GM12878 (cell line): Measurements from ENCODE around the gene CNOT3. TPM values are rescaled to one million over a fixed set of nuclear protein-coding genes. Genes with fewer than 3 reads are reported as not detected.

Experiments
- ATAC-seq: fragments of 200-7000 bp; cut with Tn5 transposase; 3 replicates; pipeline ENCODE4 v1.9.1; 2020; ENCODE audit warnings: mild to moderate bottlenecking, moderate library complexity
- BruUV-seq: library from RNA; stranded (reverse); fragments of 400-500 nt; replicated peaks from 2 replicates; lab custom pipeline; 2021; lab: Mats Ljungman, UMichigan
- CTCF ChIA-PET: fragments of 300-600 bp; sonication (Branson Sonifier 250); formaldehyde crosslinking; extraction: SDS; loops from one replicate; lab custom pipeline; 2021; ENCODE audit warnings: inconsistent platforms; lab: Yijun Ruan, JAX
- POLR2A ChIA-PET: fragments of 350-600 bp; formaldehyde crosslinking; extraction: SDS; loops from one replicate; lab custom pipeline; 2021; ENCODE audit warnings: inconsistent platforms; lab: Charles Lee
- RAD21 ChIA-PET: fragments of 300-600 bp; sonication (Branson Sonifier 250); formaldehyde crosslinking; loops from one replicate; lab custom pipeline; 2023; ENCODE audit warnings: antibody characterized with exemption; ENCODE audit not compliant: unreplicated experiment; lab: Charles Lee
- SMC1A ChIA-PET: fragments of 300-600 bp; sonication (Branson Sonifier 250); formaldehyde crosslinking; loops from one replicate; lab custom pipeline; 2023; ENCODE audit not compliant: unreplicated experiment, uncharacterized antibody; lab: Charles Lee
- DNase-seq: peaks from one replicate; pipeline ENCODE4 v3.0.0-alpha.2; 2011; ENCODE audit warnings: low read depth, low spot score
- FAIRE-seq: peaks from 3 replicates; lab custom pipeline; 2011; peaks lifted over from hg19 to GRCh38; lab: Jason Lieb, UNC
- H2AFZ ChIP-seq: 2 replicates; pipeline ENCODE4 v1.6.0; 2011; ENCODE audit warnings: low read depth, low read length, control low read depth; ENCODE audit not compliant: control insufficient read depth
- H3K27ac ChIP-seq: 2 replicates; pipeline ENCODE4 v1.5.1; 2011; ENCODE audit warnings: control low read depth; ENCODE audit not compliant: control insufficient read depth, insufficient read depth
- H3K27me3 ChIP-seq, 2 experiments: replicated peaks in 1 of 2; 2 replicates each; pipeline versions ENCODE4 v1.6.0 to v1.6.1; 2011; ENCODE audit warnings: low read length in 1 of 2; ENCODE audit not compliant: control insufficient read depth in 2 of 2, insufficient read depth in 2 of 2
- H3K36me3 ChIP-seq, 2 experiments: 2 replicates each; pipeline ENCODE4 v1.5.1; 2011; ENCODE audit warnings: low read length in 1 of 2; ENCODE audit not compliant: control insufficient read depth in 2 of 2, insufficient read depth in 2 of 2
- H3K4me1 ChIP-seq: 2 replicates; pipeline ENCODE4 v1.6.1; 2011; ENCODE audit warnings: mild to moderate bottlenecking, low read length, moderate library complexity, mixed read lengths; ENCODE audit not compliant: control insufficient read depth, insufficient read depth
- H3K4me2 ChIP-seq: 2 replicates; pipeline ENCODE4 v1.6.0; 2011; ENCODE audit warnings: control low read depth; ENCODE audit not compliant: control insufficient read depth, insufficient read depth
- H3K4me3 ChIP-seq: fragments of 200-600 bp; sonication (generic); 2 replicates; pipeline ENCODE4 v1.5.1; 2016
- H3K79me2 ChIP-seq: 2 replicates; pipeline ENCODE4 v1.6.0; 2011; ENCODE audit warnings: low read length; ENCODE audit not compliant: control insufficient read depth, insufficient read depth
- H3K9ac ChIP-seq: 2 replicates; pipeline ENCODE4 v1.8.0; 2011; ENCODE audit warnings: low read length, control low read depth, mixed read lengths; ENCODE audit not compliant: control insufficient read depth, insufficient read depth
- H3K9me3 ChIP-seq: replicated peaks from 3 replicates; pipeline ENCODE4 v1.5.1; 2011; ENCODE audit warnings: mild to moderate bottlenecking, low read length; ENCODE audit not compliant: control insufficient read depth, insufficient read depth
- H4K20me1 ChIP-seq: 2 replicates; pipeline ENCODE4 v1.6.0; 2011; ENCODE audit not compliant: control insufficient read depth, insufficient read depth
- E4F1 ChIP-seq: fragments of 450-650 bp; IDR thresholded peaks from 2 replicates; pipeline ENCODE4 v1.6.1; 2018; ENCODE audit warnings: borderline replicate concordance, mild to moderate bottlenecking; ENCODE audit not compliant: partially characterized antibody
- ESRRA ChIP-seq: IDR thresholded peaks from 2 replicates; pipeline ENCODE4 v1.6.1; 2012; ENCODE audit warnings: mild to moderate bottlenecking, low read length, improper control_type of control experiment
- LARP7 ChIP-seq: fragments of 450-650 bp; IDR thresholded peaks from 2 replicates; pipeline ENCODE4 v1.6.1; 2017; ENCODE audit warnings: mild to moderate bottlenecking
- WGBS: methylation state at CpG from one replicate; pipeline ENCODE4 v1.1.6; 2016; ENCODE audit warnings: low lambda C conversion rate; ENCODE audit not compliant: insufficient replicate concordance, insufficient coverage; ENCODE audit errors: missing lambda C conversion rate; 5-methylcytosine and 5-hydroxymethylcytosine counted together
- in situ Hi-C: fragments of 300-500 bp; cut with MboI; formaldehyde crosslinking; loops from 9 replicates; pipeline ENCODE4 v1.14.3; 2018; ENCODE audit warnings: mixed read lengths
- intact Hi-C: fragments of 100-400 bp; cut with micrococcal nuclease; formaldehyde crosslinking; loops from one replicate; pipeline ENCODE4 v1.14.2; 2022; ENCODE audit not compliant: unreplicated experiment
- polyA plus RNA-seq, 11 experiments: library from polyadenylated mRNA; depleted of rRNA in 4 of 11; unstranded in 6 of 11; stranded (reverse) in 5 of 11; fragments of >200 nt; fragmentation: Nextera tagmentation in 4 of 11; fragmentation: Illumina TruSeq in 1 of 11; extraction: Ambion mirVana in 4 of 11; extraction: Trizol in 1 of 11; gene quantifications; 1 replicate in 1 of 11; 2 replicates in 10 of 11; pipeline versions ENCODE4 v1.2.1 to v1.2.3, GENCODE V29; 2011 to 2016; ENCODE audit warnings: inconsistent platforms in 2 of 11, missing spikeins in 2 of 11, low read depth in 1 of 11
- total RNA-seq, 4 experiments: library from RNA; depleted of rRNA in 3 of 4; stranded (reverse); fragments of >200 nt in 3 of 4; fragmentation: Illumina TruSeq in 1 of 4; extraction: Trizol in 1 of 4; gene quantifications; 2 replicates each; pipeline versions ENCODE4 v1.2.1 to v1.2.3, GENCODE V29; 2013 to 2021
- TF ChIP-seq, protein P1 (sequence below): fragments of 150-350 bp; IDR thresholded peaks from 2 replicates; pipeline ENCODE4 v1.6.1; 2014; ENCODE audit warnings: mild to moderate bottlenecking, low read depth, low read length

Gene CNOT3
- total and polyA plus RNA-seq, 10 of the 15 experiments (the other 5 are each of a cell fraction or from before 2014, with no cell fraction given) = 0.14 to 45.1 (median 14.0) TPM

- intact Hi-C loops (no loop called here), in situ Hi-C loops (no loop called here)
- Histone ChIP-seq H4K20me1 (no peaks in the 10 kb centered on the region), H3K36me3 (no peaks in the 10 kb centered on the region), H3K27ac (no peak overlapping the region), H3K4me2 (peak overlapping the region; percentile 20; the same call in 1 of the 2 replicates), H3K9me3 (no peaks in the 10 kb centered on the region; the same call in 2 of the 3 replicates), H3K79me2 (peaks cover 8% of the 10 kb centered on the region), H3K9ac (no peak overlapping the region), H2AFZ (no peak overlapping the region), H3K27me3 (no peaks in the 10 kb centered on the region), H3K4me1 (peaks cover 4% of the 10 kb centered on the region; the same call in 1 of the 2 replicates), H3K4me3 (peak overlapping the region; percentile 32; the same call in 1 of the 2 replicates)
- ChIA-PET SMC1A (interaction anchor here (1.5 kb wide), 1 partner anchor 27 kb away, joined by 4 read pairs; the partner anchor contains the start of gene MBOAT7), POLR2A (no interaction called here), CTCF (no interaction called here), RAD21 (no interaction called here)
- no TSS peak for BruUV-seq
- TF ChIP-seq LARP7 (no peak), ESRRA (no peak)
- TF ChIP-seq, protein P1, sequence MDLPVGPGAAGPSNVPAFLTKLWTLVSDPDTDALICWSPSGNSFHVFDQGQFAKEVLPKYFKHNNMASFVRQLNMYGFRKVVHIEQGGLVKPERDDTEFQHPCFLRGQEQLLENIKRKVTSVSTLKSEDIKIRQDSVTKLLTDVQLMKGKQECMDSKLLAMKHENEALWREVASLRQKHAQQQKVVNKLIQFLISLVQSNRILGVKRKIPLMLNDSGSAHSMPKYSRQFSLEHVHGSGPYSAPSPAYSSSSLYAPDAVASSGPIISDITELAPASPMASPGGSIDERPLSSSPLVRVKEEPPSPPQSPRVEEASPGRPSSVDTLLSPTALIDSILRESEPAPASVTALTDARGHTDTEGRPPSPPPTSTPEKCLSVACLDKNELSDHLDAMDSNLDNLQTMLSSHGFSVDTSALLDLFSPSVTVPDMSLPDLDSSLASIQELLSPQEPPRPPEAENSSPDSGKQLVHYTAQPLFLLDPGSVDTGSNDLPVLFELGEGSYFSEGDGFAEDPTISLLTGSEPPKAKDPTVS = no peak
- DNase-seq = no peak
- 91% methylated on average over 14 of the region's 14 CpGs for WGBS
- no peak for FAIRE-seq
- ATAC-seq = no peak
Observed at GRCh38 chr19:54162884-54163283, 25.3 kb downstream of the CNOT3 start.

DNA sequence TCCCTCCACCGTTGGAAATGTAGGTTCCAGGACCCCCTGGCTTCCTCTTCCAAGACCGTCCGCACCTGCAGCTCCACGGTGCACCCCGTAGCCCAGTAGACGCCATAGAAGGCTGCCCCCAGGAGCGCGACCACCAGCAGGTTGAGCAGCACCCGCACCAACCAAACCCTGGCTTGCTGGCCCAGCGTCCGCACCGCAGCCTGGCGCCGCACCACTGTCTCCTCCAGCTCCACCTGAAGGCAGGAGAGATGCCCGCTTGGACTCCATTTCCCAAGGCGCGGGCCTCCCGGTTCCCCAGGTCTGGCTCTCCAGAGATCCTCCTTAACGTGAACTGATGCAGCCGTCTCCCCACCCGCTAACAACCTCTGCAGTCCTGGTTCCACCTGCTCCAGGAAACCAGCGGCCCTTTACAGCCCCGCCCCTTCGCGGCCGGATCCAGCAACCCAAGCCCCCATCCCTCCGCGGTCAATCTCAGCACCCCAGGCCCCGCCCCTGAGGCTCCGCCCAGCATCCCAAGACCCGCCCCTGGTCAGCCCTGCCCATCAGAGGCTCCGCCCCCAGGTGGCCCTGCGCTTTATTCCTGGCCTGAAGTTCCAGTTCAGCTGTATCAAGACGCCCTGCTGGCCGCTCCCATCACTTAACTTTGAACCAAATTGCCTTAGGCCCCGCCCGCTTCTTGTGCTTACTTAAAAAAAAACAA lies 27.0 kb downstream of the CNOT3 start:
- in situ Hi-C loops = no loop called here
- no peak for TF ChIP-seq E4F1
- Histone ChIP-seq H3K4me1 (peaks cover 4% of the 10 kb centered on the region; the same call in 1 of the 2 replicates), H3K4me3 (no peak overlapping the region), H3K27ac (no peak overlapping the region), H3K4me2 (no peak overlapping the region), H4K20me1 (no peaks in the 10 kb centered on the region), H3K36me3 (no peaks in the 10 kb centered on the region), H3K27me3 (no peaks in the 10 kb centered on the region), H3K9ac (no peak overlapping the region), H3K9me3 (no peaks in the 10 kb centered on the region; the same call in 2 of the 3 replicates), H3K79me2 (no peaks in the 10 kb centered on the region; the same call in 1 of the 2 replicates), H2AFZ (no peak overlapping the region)
- WGBS = 19% methylated on average over 37 of the region's 37 CpGs
- CTCF ChIA-PET = interaction anchor here (1.2 kb wide), 1 partner anchor 224 kb away, joined by 6 read pairs; no protein-coding TSS in a partner anchor
- no peak for DNase-seq
- ATAC-seq = no peak
- intact Hi-C loops = no loop called here
- POLR2A ChIA-PET = no interaction called here
- no peak for FAIRE-seq
- SMC1A ChIA-PET = no interaction called here
- no TSS peak for BruUV-seq
- RAD21 ChIA-PET = no interaction called here
